NCI-H2196 treated with DMSO at 0.1 percent for 48 hours (cell line): Measurements from ENCODE around the gene CSPG4.

Experiments used
- DNase-seq: peaks from one replicate; lab custom pipeline; 2025; ENCODE audit not compliant: unreplicated experiment; lab: John Stamatoyannopoulos, UW

CSPG4 gene

GRCh38 chr15:75673426-75674235, 39.0 kb downstream of the CSPG4 start:
- no peak for DNase-seq

- no peak for DNase-seq
These were observed 39.8 kb downstream of the CSPG4 start for GRCh38 chr15:75672646-75673425.

GRCh38 chr15:75671730-75672602, 40.7 kb downstream of the CSPG4 start:
- DNase-seq, result no peak

- no peak for DNase-seq
These were observed 42.8 kb downstream of the CSPG4 start for GRCh38 chr15:75669879-75670212.

- DNase-seq, result no peak
These were observed 43.3 kb downstream of the CSPG4 start for GRCh38 chr15:75669191-75669878.

GRCh38 chr15:75666823-75667501, 45.7 kb downstream of the CSPG4 start:
- DNase-seq, result no peak

GRCh38 chr15:75663931-75664421, 48.7 kb downstream of the CSPG4 start:
- DNase-seq, result no peak

GRCh38 chr15:75662823-75663519, 49.7 kb downstream of the CSPG4 start:
- no peak for DNase-seq

- DNase-seq, result no peak
These were observed 50.9 kb downstream of the CSPG4 start for GRCh38 chr15:75661756-75662140.

GRCh38 chr15:75661100-75661755, 51.4 kb downstream of the CSPG4 start:
- no peak for DNase-seq

GRCh38 chr15:75659928-75660645, 52.6 kb downstream of the CSPG4 start:
- DNase-seq, result no peak

- no peak for DNase-seq
These were observed 53.4 kb downstream of the CSPG4 start for GRCh38 chr15:75659141-75659771.

- no peak for DNase-seq
These were observed 55.8 kb downstream of the CSPG4 start for GRCh38 chr15:75656813-75657212.

- no peak for DNase-seq
These were observed 56.3 kb downstream of the CSPG4 start for GRCh38 chr15:75656331-75656730.

GRCh38 chr15:75655931-75656330, 56.7 kb downstream of the CSPG4 start:
- DNase-seq, result no peak

GRCh38 chr15:75654201-75654907, 58.3 kb downstream of the CSPG4 start:
- DNase-seq, result no peak

- DNase-seq, result no peak
These were observed 59.2 kb downstream of the CSPG4 start for GRCh38 chr15:75653347-75653913.
